ENCODE results near the gene RDH14. TPM values are rescaled to one million over a fixed set of nuclear protein-coding genes. Genes with fewer than 3 reads are reported as not detected.

RDH14 gene, protein sequence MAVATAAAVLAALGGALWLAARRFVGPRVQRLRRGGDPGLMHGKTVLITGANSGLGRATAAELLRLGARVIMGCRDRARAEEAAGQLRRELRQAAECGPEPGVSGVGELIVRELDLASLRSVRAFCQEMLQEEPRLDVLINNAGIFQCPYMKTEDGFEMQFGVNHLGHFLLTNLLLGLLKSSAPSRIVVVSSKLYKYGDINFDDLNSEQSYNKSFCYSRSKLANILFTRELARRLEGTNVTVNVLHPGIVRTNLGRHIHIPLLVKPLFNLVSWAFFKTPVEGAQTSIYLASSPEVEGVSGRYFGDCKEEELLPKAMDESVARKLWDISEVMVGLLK
- 34.6 to 42.4 TPM (median 37.3 TPM) in 5 replicates for total RNA-seq (2022; extraction: Qiagen RNA extraction)

GRCh38 chr2:18560031-18560796, at the start of gene RDH14:
RDH14 (minus strand) TSS chr2:18560653; CDS start chr2:18560572, 81 bp downstream.

DNA sequence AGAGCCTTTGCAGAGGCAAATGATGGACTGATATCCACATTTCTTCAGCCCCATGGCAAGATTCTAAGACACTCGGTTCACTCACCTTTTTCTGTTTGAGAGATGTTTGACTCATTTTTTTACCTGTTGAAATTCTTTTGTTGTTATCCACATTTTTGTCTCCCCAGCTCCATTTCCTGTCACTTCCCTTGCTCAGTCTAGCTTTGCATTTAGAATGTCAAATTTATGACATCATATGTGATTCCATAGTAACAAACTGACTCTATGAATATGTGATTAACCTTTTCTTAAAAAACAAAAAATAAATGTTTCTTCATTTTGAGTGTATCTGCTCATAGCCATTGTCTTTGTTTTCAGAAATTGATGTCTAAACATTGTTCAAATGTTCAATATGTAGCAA, 28.9 kb upstream of the RDH14 start, which contains the start of gene NT5C1B:
Gene NT5C1B (minus strand): TSS at position 216 of the 400 bp plus-strand sequence. CDS start 101 bp downstream, at position 115.

Other genes with a start within 250 kb of the RDH14 start
- gene NT5C1B, start 28.9 kb upstream of the RDH14 start, total RNA-seq (2022; extraction: Qiagen RNA extraction) = not detected in 5 replicates

Measured in A549 treated with Mapracorat at 1 μM for 4 hours (cell line).